ENCODE data around the gene HCRT. TPM values are rescaled to one million over a fixed set of nuclear protein-coding genes. Genes with fewer than 3 reads are reported as not detected.

Gene HCRT
- polyA plus RNA-seq, 1 donor from 2014 or later, result not detected

GRCh38 chr17:42171831-42172230 lies 13.4 kb downstream of the HCRT start:
- Histone ChIP-seq H3F3A (ENCODE audit: insufficient read depth, low read length, poor library complexity, severe bottlenecking) (no peaks in the 10 kb centered on the region), H3K9me2 (ENCODE audit: insufficient read depth, low read length) (no peaks in the 10 kb centered on the region), H3K9me3 (ENCODE audit: low read length) (no peaks in the 10 kb centered on the region), H3K36me3 (ENCODE audit: insufficient read depth, low read length) (no peaks in the 10 kb centered on the region), H2AFZ (ENCODE audit: low read depth, low read length) (no peak overlapping the region), H4K20me1 (ENCODE audit: insufficient read depth) (no peaks in the 10 kb centered on the region), H3K4me3 (ENCODE audit: low read length) (no peak overlapping the region), H3K27me3 (ENCODE audit: insufficient read depth, low read depth, low read length) (no peaks in the 10 kb centered on the region), H3K27ac (ENCODE audit: low read length) (no peak overlapping the region), H3K4me2 (ENCODE audit: low read length) (no peak overlapping the region), H3K79me2 (replicated peaks; ENCODE audit: insufficient read depth, low read length) (no peaks in the 10 kb centered on the region), H3K9ac (ENCODE audit: low read length) (no peak overlapping the region)
- TF ChIP-seq EP300 (conservative IDR thresholded peaks at IDR 0.05; ENCODE audit: poor library complexity, severe bottlenecking) (no peak), RAD21 (conservative IDR thresholded peaks at IDR 0.05) (no peak)

GRCh38 chr17:42169351-42169750 lies 15.9 kb downstream of the HCRT start:
- Histone ChIP-seq H3K27ac (ENCODE audit: low read length) (no peak overlapping the region), H3K9me3 (ENCODE audit: low read length) (no peaks in the 10 kb centered on the region), H3F3A (ENCODE audit: insufficient read depth, low read length, poor library complexity, severe bottlenecking) (no peaks in the 10 kb centered on the region), H3K9ac (ENCODE audit: low read length) (no peak overlapping the region), H3K9me2 (ENCODE audit: insufficient read depth, low read length) (no peaks in the 10 kb centered on the region), H3K27me3 (ENCODE audit: insufficient read depth, low read depth, low read length) (no peaks in the 10 kb centered on the region), H3K36me3 (ENCODE audit: insufficient read depth, low read length) (no peaks in the 10 kb centered on the region), H3K4me3 (ENCODE audit: low read length) (no peak overlapping the region), H2AFZ (ENCODE audit: low read depth, low read length) (no peak overlapping the region), H3K79me2 (replicated peaks; ENCODE audit: insufficient read depth, low read length) (no peaks in the 10 kb centered on the region), H4K20me1 (ENCODE audit: insufficient read depth) (no peaks in the 10 kb centered on the region), H3K4me2 (ENCODE audit: low read length) (no peak overlapping the region)
- TF ChIP-seq EP300 (conservative IDR thresholded peaks at IDR 0.05; ENCODE audit: poor library complexity, severe bottlenecking), result no peak

- no peaks in the 10 kb centered on the region for H3K36me3 ChIP-seq (ENCODE audit: insufficient read depth, low read length)
Observed at GRCh38 chr17:42167807-42168206, 17.4 kb downstream of the HCRT start.

More at GRCh38 chr17:42167807-42168206, 17.4 kb downstream of the HCRT start:
- no peaks in the 10 kb centered on the region for H4K20me1 ChIP-seq (ENCODE audit: insufficient read depth)
- H2AFZ ChIP-seq (ENCODE audit: low read depth, low read length), result no peak overlapping the region
- no peaks in the 10 kb centered on the region for H3F3A ChIP-seq (ENCODE audit: insufficient read depth, low read length, poor library complexity, severe bottlenecking)
- no peaks in the 10 kb centered on the region for H3K9me3 ChIP-seq (ENCODE audit: low read length)
- no peak overlapping the region for H3K27ac ChIP-seq (ENCODE audit: low read length)
- no peaks in the 10 kb centered on the region for H3K27me3 ChIP-seq (ENCODE audit: insufficient read depth, low read depth, low read length)
- no peaks in the 10 kb centered on the region for H3K79me2 ChIP-seq (replicated peaks; ENCODE audit: insufficient read depth, low read length)
- no peak overlapping the region for H3K9ac ChIP-seq (ENCODE audit: low read length)
- H3K4me3 ChIP-seq (ENCODE audit: low read length), result no peak overlapping the region
- H3K9me2 ChIP-seq (ENCODE audit: insufficient read depth, low read length), result no peaks in the 10 kb centered on the region
- TF ChIP-seq REST (IDR thresholded peaks at IDR 0.05; ENCODE audit: borderline replicate concordance), result no peak
- TF ChIP-seq EP300 (conservative IDR thresholded peaks at IDR 0.05; ENCODE audit: poor library complexity, severe bottlenecking), result no peak
- no peak for TF ChIP-seq POLR2AphosphoS5 (IDR thresholded peaks at IDR 0.05)
- no peak for TF ChIP-seq CTCF (IDR thresholded peaks at IDR 0.05; ENCODE audit: poor library complexity, severe bottlenecking)
- TF ChIP-seq SMC3 (conservative IDR thresholded peaks at IDR 0.05; ENCODE audit: poor library complexity), result no peak
- TF ChIP-seq TAF1 (IDR thresholded peaks at IDR 0.05; ENCODE audit: low read depth), result no peak
- no peak for TF ChIP-seq MXI1 (conservative IDR thresholded peaks at IDR 0.05; ENCODE audit: poor library complexity, severe bottlenecking)
- TF ChIP-seq EZH2 (IDR thresholded peaks at IDR 0.05; ENCODE audit: borderline replicate concordance, insufficient read depth, low read length, poor library complexity, severe bottlenecking), result no peak
- TF ChIP-seq RAD21 (conservative IDR thresholded peaks at IDR 0.05), result no peak
- H3K4me2 ChIP-seq (ENCODE audit: low read length), result no peak overlapping the region

Measured in neural cell (in vitro differentiated cells).